HL-60 (cell line): ENCODE data around the gene PADI4.

Experiments used
- TF ChIP-seq, protein P1 (sequence below): IDR thresholded peaks from 2 replicates; pipeline ENCODE4 v1.6.1; 2012; ENCODE audit warnings: low read depth; ENCODE audit not compliant: insufficient replicate concordance
- TF ChIP-seq, protein P2 (sequence below): IDR thresholded peaks from one replicate; pipeline ENCODE4 v1.5.1; 2011; ENCODE audit warnings: low read length, control low read depth, inconsistent platforms; ENCODE audit not compliant: insufficient read depth

DNA sequence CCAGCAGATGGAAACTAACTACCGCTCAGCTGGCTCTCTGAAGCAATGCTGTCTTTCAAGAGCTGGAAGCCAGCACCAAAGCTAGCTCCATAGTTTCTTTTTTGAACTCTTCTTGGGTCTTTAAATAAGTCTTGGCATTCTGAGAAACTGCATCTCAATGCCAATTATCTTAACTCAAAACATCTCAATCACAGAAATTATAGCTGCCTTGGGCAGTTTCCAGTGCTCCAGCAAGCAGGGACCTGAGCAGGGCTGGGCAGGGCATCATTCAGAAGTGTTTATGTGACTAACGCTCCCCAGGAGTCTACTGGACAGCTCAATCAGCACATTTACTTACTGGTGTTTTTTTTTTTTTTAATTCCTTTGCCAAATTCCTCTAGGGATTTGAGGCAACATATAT lies 18.3 kb upstream of the PADI4 start:
- TF ChIP-seq, protein P1, sequence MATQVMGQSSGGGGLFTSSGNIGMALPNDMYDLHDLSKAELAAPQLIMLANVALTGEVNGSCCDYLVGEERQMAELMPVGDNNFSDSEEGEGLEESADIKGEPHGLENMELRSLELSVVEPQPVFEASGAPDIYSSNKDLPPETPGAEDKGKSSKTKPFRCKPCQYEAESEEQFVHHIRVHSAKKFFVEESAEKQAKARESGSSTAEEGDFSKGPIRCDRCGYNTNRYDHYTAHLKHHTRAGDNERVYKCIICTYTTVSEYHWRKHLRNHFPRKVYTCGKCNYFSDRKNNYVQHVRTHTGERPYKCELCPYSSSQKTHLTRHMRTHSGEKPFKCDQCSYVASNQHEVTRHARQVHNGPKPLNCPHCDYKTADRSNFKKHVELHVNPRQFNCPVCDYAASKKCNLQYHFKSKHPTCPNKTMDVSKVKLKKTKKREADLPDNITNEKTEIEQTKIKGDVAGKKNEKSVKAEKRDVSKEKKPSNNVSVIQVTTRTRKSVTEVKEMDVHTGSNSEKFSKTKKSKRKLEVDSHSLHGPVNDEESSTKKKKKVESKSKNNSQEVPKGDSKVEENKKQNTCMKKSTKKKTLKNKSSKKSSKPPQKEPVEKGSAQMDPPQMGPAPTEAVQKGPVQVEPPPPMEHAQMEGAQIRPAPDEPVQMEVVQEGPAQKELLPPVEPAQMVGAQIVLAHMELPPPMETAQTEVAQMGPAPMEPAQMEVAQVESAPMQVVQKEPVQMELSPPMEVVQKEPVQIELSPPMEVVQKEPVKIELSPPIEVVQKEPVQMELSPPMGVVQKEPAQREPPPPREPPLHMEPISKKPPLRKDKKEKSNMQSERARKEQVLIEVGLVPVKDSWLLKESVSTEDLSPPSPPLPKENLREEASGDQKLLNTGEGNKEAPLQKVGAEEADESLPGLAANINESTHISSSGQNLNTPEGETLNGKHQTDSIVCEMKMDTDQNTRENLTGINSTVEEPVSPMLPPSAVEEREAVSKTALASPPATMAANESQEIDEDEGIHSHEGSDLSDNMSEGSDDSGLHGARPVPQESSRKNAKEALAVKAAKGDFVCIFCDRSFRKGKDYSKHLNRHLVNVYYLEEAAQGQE: no peak
- TF ChIP-seq, protein P2, sequence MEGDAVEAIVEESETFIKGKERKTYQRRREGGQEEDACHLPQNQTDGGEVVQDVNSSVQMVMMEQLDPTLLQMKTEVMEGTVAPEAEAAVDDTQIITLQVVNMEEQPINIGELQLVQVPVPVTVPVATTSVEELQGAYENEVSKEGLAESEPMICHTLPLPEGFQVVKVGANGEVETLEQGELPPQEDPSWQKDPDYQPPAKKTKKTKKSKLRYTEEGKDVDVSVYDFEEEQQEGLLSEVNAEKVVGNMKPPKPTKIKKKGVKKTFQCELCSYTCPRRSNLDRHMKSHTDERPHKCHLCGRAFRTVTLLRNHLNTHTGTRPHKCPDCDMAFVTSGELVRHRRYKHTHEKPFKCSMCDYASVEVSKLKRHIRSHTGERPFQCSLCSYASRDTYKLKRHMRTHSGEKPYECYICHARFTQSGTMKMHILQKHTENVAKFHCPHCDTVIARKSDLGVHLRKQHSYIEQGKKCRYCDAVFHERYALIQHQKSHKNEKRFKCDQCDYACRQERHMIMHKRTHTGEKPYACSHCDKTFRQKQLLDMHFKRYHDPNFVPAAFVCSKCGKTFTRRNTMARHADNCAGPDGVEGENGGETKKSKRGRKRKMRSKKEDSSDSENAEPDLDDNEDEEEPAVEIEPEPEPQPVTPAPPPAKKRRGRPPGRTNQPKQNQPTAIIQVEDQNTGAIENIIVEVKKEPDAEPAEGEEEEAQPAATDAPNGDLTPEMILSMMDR: no peak
